HepG2 (cell line): Measurements from ENCODE around the gene TBCD. TPM values are rescaled to one million over a fixed set of nuclear protein-coding genes. Genes with fewer than 3 reads are reported as not detected.

Experiments used
- ARID5B ChIP-seq: IDR thresholded peaks from 2 replicates; pipeline ENCODE4 v1.4.0; 2020; ENCODE audit warnings: mild to moderate bottlenecking, missing genetic modification reagents
- ELF4 ChIP-seq: sonication (generic); formaldehyde crosslinking; IDR thresholded peaks from 2 replicates; pipeline ENCODE4 v1.5.0; 2020; ENCODE audit warnings: missing genetic modification reagents, mild to moderate bottlenecking, moderate library complexity, borderline replicate concordance
- ESRRA ChIP-seq: sonication (generic); formaldehyde crosslinking; IDR thresholded peaks from 2 replicates; pipeline ENCODE4 v1.5.1; 2020; ENCODE audit warnings: mild to moderate bottlenecking, low read depth, missing genetic modification reagents
- EZH2 ChIP-seq: conservative IDR thresholded peaks from 2 replicates; pipeline ENCODE4 v1.6.1; 2012; ENCODE audit warnings: mild to moderate bottlenecking, low read depth, low read length, moderate library complexity
- GFI1 ChIP-seq: sonication (generic); formaldehyde crosslinking; IDR thresholded peaks from 2 replicates; pipeline ENCODE4 v1.5.0; 2020; ENCODE audit warnings: missing genetic modification reagents, mild to moderate bottlenecking, borderline replicate concordance
- HNRNPUL1 ChIP-seq: fragments of 200-400 bp; formaldehyde crosslinking; IDR thresholded peaks from 2 replicates; pipeline ENCODE4 v1.6.1; 2017; ENCODE audit warnings: low read depth, mild to moderate bottlenecking, low read length, moderate library complexity
- SRSF9 ChIP-seq: fragments of 200-400 bp; formaldehyde crosslinking; IDR thresholded peaks from 2 replicates; pipeline ENCODE4 v1.6.1; 2018; ENCODE audit warnings: borderline replicate concordance, mild to moderate bottlenecking, low read depth, low read length; ENCODE audit not compliant: insufficient read depth, poor library complexity, severe bottlenecking
- SYNCRIP ChIP-seq: fragments of 200-400 bp; formaldehyde crosslinking; IDR thresholded peaks from 2 replicates; pipeline ENCODE4 v1.6.1; 2018; ENCODE audit warnings: mild to moderate bottlenecking, low read depth, low read length; ENCODE audit not compliant: insufficient read depth
- ZFP1 ChIP-seq: IDR thresholded peaks from 2 replicates; pipeline ENCODE4 v1.6.1; 2016
- ZFP90 ChIP-seq: sonication (generic); formaldehyde crosslinking; IDR thresholded peaks from 2 replicates; pipeline ENCODE4 v1.8.0; 2022; ENCODE audit warnings: missing genetic modification reagents, mild to moderate bottlenecking, inconsistent platforms, borderline replicate concordance
- ZNF121 ChIP-seq: sonication (generic); formaldehyde crosslinking; IDR thresholded peaks from 2 replicates; pipeline ENCODE4 v1.5.0; 2020; ENCODE audit warnings: mild to moderate bottlenecking, missing genetic modification reagents
- ZNF337 ChIP-seq: sonication (generic); formaldehyde crosslinking; IDR thresholded peaks from 2 replicates; pipeline ENCODE4 v1.5.1; 2020; ENCODE audit warnings: missing genetic modification reagents, low read depth, mild to moderate bottlenecking, borderline replicate concordance
- ZNF530 ChIP-seq: sonication (generic); formaldehyde crosslinking; IDR thresholded peaks from 2 replicates; pipeline ENCODE4 v1.5.0; 2020; ENCODE audit warnings: low read depth, mild to moderate bottlenecking, missing genetic modification reagents
- ZNF790 ChIP-seq: sonication (generic); formaldehyde crosslinking; IDR thresholded peaks from 2 replicates; pipeline ENCODE4 v1.8.0; 2022; ENCODE audit warnings: missing genetic modification reagents, mild to moderate bottlenecking, borderline replicate concordance
- polyA plus RNA-seq, 8 experiments: library from polyadenylated mRNA; depleted of rRNA in 3 of 8; stranded (reverse) in 7 of 8; unstranded in 1 of 8; fragments of >200 nt; fragmentation: Illumina TruSeq in 4 of 8; extraction: Trizol in 4 of 8; gene quantifications; 2 replicates each; pipeline versions ENCODE4 v1.2.1 to v1.2.3, GENCODE V29; 2011 to 2016; ENCODE audit warnings: low read depth in 4 of 8, missing spikeins in 1 of 8, mixed read lengths in 1 of 8; ENCODE audit not compliant: insufficient read depth in 1 of 8
- total RNA-seq, 5 experiments: library from RNA; depleted of rRNA; stranded (reverse); fragments of >200 nt; fragmentation: Illumina TruSeq; extraction: Trizol; gene quantifications; 2 replicates each; pipeline ENCODE4 v1.2.3, GENCODE V29; 2016; ENCODE audit warnings: low read depth in 1 of 5

Gene TBCD
- total and polyA plus RNA-seq, 2 of the 13 experiments (the other 11 are each of a cell fraction or from before 2014, with no cell fraction given) = 33.9 to 54.8 TPM

GRCh38 chr17:82753201-82753464 lies 1.3 kb downstream of the TBCD start (continued):
- TF ChIP-seq HNRNPUL1 = no peak
- TF ChIP-seq ZNF121 (CRISPR knock-in tag) = peak; percentile 49; the same call in 1 of the 2 replicates
- TF ChIP-seq ELF4 = 0 out of 2 replicates have a peak, but pooled peaks have one; percentile 30
- TF ChIP-seq EZH2 = no peak
- TF ChIP-seq ARID5B (CRISPR knock-in tag) = no peak
- no peak for TF ChIP-seq ZFP1 (CRISPR knock-in tag)
- no peak for TF ChIP-seq ESRRA
- TF ChIP-seq GFI1 (CRISPR knock-in tag) = no peak
- no peak for TF ChIP-seq SYNCRIP
- no peak for TF ChIP-seq ZNF790 (CRISPR knock-in tag)
- TF ChIP-seq SRSF9 = no peak
- no peak for TF ChIP-seq ZNF530
- 0 out of 2 replicates have a peak, but pooled peaks have one; percentile 2 for TF ChIP-seq ZFP90
- TF ChIP-seq ZNF337 (CRISPR knock-in tag) = no peak
